Activated naive CD4-positive, alpha-beta T cell treated with anti-CD3 and anti-CD28 coated beads, Interleukin-2, amount 10 ng/mL, durations not matched to agents 7 days and 5 days (primary cell): Measurements from ENCODE around the gene WFDC13.

Source experiments
- CTCF ChIA-PET: fragments of 350-600 bp; sonication (Branson Sonifier 250); formaldehyde crosslinking; loops from one replicate; lab custom pipeline; 2021; ENCODE audit warnings: antibody characterized with exemption; lab: Charles Lee
- DNase-seq: peaks from one replicate; pipeline ENCODE4 v3.0.0-alpha.2; 2020
- H3K27ac Mint-ChIP-seq: one replicate; pipeline ENCODE4 v1.8.0; 2021; ENCODE audit warnings: mild to moderate bottlenecking, moderate library complexity, mixed read lengths
- H3K27me3 Mint-ChIP-seq: one replicate; pipeline ENCODE4 v1.8.0; 2021; ENCODE audit warnings: mild to moderate bottlenecking, mixed read lengths
- H3K36me3 Mint-ChIP-seq: one replicate; pipeline ENCODE4 v1.8.0; 2021; ENCODE audit warnings: mixed read lengths
- H3K4me1 Mint-ChIP-seq: one replicate; pipeline ENCODE4 v1.8.0; 2021; ENCODE audit warnings: mixed read lengths
- H3K4me3 Mint-ChIP-seq: one replicate; pipeline ENCODE4 v1.8.0; 2021; ENCODE audit warnings: mild to moderate bottlenecking, moderate library complexity, mixed read lengths
- H3K9me3 Mint-ChIP-seq: one replicate; pipeline ENCODE4 v1.8.0; 2021; ENCODE audit warnings: mixed read lengths

Gene WFDC13

DNA sequence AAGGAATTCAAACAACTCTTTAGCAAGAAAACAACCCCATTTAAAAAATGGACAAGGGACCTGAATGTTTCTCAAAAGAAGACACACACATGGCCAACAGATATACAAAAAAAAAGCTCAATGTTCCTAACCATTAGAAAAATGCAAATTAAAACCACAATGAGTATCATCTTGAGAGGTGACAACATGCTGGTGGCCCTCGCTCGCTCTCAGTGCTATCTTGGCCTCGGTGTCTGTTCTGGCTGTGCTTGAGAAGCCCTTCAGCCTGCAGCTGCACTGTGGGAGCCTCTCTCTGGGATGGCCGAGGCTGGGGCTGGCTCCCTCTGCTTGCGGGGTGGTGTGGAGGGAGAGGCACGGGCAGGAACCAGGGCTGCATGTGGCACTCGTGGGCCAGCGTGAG, 33.7 kb downstream of the WFDC13 start:
- H3K4me3 Mint-ChIP-seq, result no peak overlapping the region
- no peak for DNase-seq
- no peak overlapping the region for H3K27ac Mint-ChIP-seq
- CTCF ChIA-PET, result no interaction called here
- no peaks in the 10 kb centered on the region for H3K4me1 Mint-ChIP-seq
- H3K36me3 Mint-ChIP-seq, result no peaks in the 10 kb centered on the region
- no peaks in the 10 kb centered on the region for H3K27me3 Mint-ChIP-seq
- peaks cover 12% of the 10 kb centered on the region for H3K9me3 Mint-ChIP-seq

DNA sequence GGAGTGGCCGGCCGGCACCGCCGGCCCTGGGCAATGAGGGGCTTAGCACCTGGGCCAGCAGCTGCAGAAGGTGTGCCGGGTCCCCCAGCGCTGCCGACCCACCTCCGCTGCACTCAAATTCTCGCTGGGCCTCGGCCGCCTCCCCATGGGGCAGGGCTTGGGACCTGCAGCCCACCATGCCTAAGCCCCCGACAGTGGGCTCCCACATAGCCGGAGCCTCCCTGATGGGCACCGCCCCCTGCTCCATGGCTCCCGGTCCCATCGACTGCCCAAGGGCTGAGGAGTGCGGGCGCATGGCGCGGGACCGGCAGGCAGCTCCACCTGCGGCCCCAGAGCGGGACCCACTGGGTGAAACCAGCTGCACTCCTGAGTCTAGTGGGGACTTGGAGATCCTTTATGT, 34.1 kb downstream of the WFDC13 start:
- H3K36me3 Mint-ChIP-seq, result no peaks in the 10 kb centered on the region
- H3K27ac Mint-ChIP-seq, result no peak overlapping the region
- CTCF ChIA-PET, result no interaction called here
- no peak overlapping the region for H3K4me3 Mint-ChIP-seq
- no peak for DNase-seq
- peaks cover 4% of the 10 kb centered on the region for H3K27me3 Mint-ChIP-seq
- no peaks in the 10 kb centered on the region for H3K4me1 Mint-ChIP-seq
- H3K9me3 Mint-ChIP-seq, result peaks cover 11% of the 10 kb centered on the region

DNA sequence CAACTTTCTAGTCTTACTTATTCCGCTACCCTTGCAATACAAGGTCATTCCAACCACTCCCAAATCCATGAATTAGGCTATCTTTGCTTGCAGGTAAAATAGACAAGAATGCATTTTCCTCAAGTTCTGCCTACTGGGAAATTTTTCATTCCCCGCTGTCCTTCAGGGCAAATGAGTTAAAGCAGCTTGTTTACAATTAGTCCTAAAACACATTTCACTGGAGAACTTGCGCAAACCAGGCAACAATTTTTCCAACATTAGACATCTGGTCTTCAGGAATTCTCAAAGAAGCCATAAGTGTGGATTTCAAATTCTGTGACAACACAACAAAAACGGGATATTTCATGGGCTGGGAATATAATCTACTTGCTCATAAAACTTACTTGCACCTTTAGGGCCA, 40.8 kb downstream of the WFDC13 start:
- Mint-ChIP-seq H3K36me3 (no peaks in the 10 kb centered on the region), H3K27me3 (peaks cover 5% of the 10 kb centered on the region), H3K27ac (no peak overlapping the region), H3K4me1 (no peaks in the 10 kb centered on the region), H3K4me3 (no peak overlapping the region), H3K9me3 (no peaks in the 10 kb centered on the region)
- no peak for DNase-seq
- CTCF ChIA-PET, result no interaction called here

DNA sequence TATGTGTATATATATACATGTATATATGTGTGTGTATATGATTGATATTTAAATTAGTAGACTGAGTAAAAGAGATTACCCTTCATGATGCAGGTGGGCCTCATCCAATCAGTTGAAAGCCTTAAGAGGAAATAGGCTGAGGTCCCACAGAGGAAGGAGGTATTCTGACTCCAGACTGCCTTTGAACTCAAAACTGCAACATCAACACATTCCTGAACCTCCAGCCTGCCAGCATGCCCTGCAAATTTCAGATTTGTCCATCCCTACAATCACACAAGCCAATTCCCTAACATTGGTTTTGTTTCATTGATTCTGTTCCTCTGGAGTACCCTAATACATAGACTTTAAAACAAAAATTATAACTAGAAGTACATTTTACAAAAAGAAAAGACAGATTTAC, 43.2 kb downstream of the WFDC13 start:
- Mint-ChIP-seq H3K27ac (no peak overlapping the region), H3K4me3 (no peak overlapping the region), H3K27me3 (peaks cover 14% of the 10 kb centered on the region)

DNA sequence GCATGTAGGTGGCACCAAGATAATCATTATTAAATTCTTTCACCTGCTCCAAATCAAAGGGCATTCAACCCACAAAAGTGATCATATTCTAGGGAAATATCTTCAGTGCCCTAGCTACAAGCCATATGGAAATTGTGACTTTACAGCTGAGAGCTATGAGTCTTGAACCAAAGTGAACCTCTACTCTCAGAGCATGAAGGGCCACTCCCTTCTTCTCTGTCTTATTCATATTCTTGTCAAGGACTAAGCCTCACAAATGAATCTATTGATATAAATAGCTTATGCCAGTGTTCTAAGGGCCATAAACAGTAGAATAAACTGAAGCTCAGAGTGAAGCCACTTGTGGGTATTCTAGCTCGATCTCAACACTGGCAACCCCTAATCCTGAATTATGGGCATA, 49.9 kb downstream of the WFDC13 start:
- Mint-ChIP-seq H3K4me3 (no peak overlapping the region), H3K36me3 (no peaks in the 10 kb centered on the region), H3K27me3 (peaks cover 10% of the 10 kb centered on the region), H3K9me3 (no peaks in the 10 kb centered on the region), H3K27ac (no peak overlapping the region), H3K4me1 (peaks cover 6% of the 10 kb centered on the region)
- CTCF ChIA-PET, result interaction anchor here (1.1 kb wide), 1 partner anchor 122 kb away, joined by 3 read pairs; the partner anchor contains the start of gene WFDC10A
- DNase-seq, result no peak

More for the DNA sequence above, 43.2 kb downstream of the WFDC13 start:
- CTCF ChIA-PET, result no interaction called here
- Mint-ChIP-seq H3K36me3 (no peaks in the 10 kb centered on the region), H3K9me3 (no peaks in the 10 kb centered on the region), H3K4me1 (no peaks in the 10 kb centered on the region)
- no peak for DNase-seq

DNA sequence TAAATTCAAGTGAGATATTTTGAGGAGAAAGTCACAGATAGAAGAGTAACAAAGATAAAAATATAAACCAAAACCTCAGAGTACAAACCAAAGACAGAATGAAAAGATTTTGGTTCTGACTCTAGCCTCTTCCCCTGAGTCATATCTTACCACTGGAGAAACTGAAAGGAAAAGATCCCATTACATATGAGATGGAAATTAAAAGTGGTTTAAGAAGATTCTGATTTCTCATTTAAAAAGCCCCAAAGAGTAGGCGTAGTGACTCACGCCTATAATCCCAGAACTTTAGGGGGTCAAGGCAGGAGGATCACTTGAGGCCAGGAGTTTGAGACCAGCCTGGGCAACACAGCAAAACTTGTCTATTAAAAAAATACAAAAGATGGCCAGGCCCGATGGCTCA, 50.9 kb downstream of the WFDC13 start:
- no peak overlapping the region for H3K4me3 Mint-ChIP-seq
- H3K27ac Mint-ChIP-seq, result no peak overlapping the region
- peaks cover 6% of the 10 kb centered on the region for H3K4me1 Mint-ChIP-seq
- CTCF ChIA-PET, result no interaction called here
- H3K9me3 Mint-ChIP-seq, result no peaks in the 10 kb centered on the region
- H3K27me3 Mint-ChIP-seq, result peaks cover 9% of the 10 kb centered on the region
- DNase-seq, result no peak
- no peaks in the 10 kb centered on the region for H3K36me3 Mint-ChIP-seq

DNA sequence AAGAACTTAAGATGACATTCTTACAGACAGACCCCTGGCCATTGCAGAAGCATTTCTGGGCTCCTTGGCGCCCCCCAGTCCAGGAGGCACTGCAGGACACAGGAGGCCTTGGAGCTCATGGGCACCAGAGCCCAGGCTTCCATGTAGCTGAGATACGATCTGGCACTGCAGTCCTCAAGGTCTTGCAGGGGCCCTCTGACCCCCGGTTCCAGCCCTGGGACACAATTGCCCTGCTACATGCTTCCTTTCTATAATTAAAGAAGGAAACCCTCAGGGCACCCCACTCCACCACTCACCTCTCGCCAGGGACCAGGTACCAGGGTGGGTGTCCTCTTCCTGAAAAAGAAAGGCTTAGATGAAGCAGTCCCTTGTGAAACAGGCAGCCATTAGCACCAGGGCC, 56.3 kb downstream of the WFDC13 start:
- H3K9me3 Mint-ChIP-seq, result no peaks in the 10 kb centered on the region
- H3K27ac Mint-ChIP-seq, result no peak overlapping the region
- no peaks in the 10 kb centered on the region for H3K36me3 Mint-ChIP-seq
- CTCF ChIA-PET, result no interaction called here
- no peak overlapping the region for H3K4me3 Mint-ChIP-seq
- no peaks in the 10 kb centered on the region for H3K4me1 Mint-ChIP-seq
- H3K27me3 Mint-ChIP-seq, result no peaks in the 10 kb centered on the region
- DNase-seq, result no peak
